ENCODE data around the gene WDR45B.

Gene WDR45B

DNA sequence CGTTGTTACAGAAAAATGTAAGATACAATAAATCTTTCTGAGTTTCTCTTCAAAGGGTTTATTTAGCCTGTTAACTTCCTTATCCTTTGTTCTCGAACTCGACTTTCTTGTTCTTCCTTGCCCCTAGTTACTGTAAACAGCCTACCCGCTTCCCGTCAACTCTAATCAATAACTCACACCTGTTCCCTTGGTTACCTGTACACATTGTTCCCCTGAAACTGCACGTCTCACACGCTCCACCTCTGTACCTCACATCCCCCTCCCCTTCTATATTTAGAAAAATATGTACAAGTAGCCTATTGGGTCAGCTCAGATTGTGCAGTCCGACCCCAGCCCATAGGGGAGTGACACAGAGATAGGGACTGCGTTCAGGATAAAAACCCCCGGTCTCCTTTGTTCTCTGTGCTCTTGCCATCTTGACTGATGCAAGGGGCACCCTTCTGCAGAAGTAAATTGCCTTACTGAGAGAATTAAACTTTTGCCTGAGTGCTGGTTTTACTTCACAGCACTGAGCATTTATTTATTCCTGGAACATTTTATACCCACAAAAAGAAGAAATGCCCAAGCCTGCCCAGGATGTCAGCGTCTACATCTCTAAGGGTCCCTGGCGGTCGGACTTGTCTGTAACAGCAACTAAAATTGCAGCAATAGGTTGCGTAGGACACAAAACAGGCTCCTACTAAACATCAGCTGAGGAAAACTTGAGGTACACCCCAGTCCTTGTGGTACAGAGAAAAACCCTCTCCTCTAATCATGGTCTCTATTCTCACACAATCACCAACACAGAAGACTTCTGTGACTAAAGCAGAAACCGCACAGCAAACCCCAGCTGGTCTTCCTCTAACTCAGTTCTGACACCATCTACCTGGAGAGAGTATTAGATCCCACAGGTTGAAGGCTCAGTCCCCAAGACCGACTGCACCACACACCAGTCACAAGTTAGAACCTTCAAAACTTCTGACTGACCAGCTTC lies 11.3 kb downstream of the WDR45B start:
- Mint-ChIP-seq H3K4me1 (ENCODE audit: low read depth) (peaks cover 46% of the 10 kb centered on the region), H3K27ac (peak overlapping the region; percentile 55), H3K27me3 (no peaks in the 10 kb centered on the region), H3K9me3 (no peaks in the 10 kb centered on the region), H3K36me3 (ENCODE audit: low read depth) (peaks cover 80% of the 10 kb centered on the region), H3K4me3 (no peak overlapping the region)
- no peak for DNase-seq

DNA sequence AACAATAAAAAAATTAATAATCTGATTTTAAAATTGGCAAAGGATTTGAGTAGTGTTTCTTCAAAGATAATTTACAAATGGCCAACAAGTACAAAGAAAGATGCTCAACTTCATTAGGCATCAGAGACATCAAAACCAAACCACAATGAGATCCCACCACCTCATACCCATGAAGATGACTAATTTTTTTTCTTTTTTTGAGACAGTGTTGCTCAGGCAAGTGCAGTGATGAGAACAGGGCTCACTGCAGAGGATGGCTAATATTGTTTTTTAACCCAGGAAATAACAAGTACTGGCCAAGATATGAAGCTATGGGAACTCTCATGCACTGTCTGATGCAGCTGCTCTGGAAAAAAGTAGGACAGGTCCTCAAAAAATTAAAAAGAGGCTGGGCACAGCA lies 14.9 kb downstream of the WDR45B start:
- Mint-ChIP-seq H3K27ac (peak overlapping the region; percentile 71), H3K4me3 (no peak overlapping the region), H3K9me3 (no peaks in the 10 kb centered on the region), H3K4me1 (ENCODE audit: low read depth) (peaks cover 34% of the 10 kb centered on the region), H3K27me3 (no peaks in the 10 kb centered on the region), H3K36me3 (ENCODE audit: low read depth) (peaks cover 72% of the 10 kb centered on the region)
- no peak for DNase-seq

- Mint-ChIP-seq H3K4me1 (ENCODE audit: low read depth) (peaks cover 29% of the 10 kb centered on the region), H3K9me3 (no peaks in the 10 kb centered on the region), H3K27ac (no peak overlapping the region), H3K36me3 (ENCODE audit: low read depth) (peaks cover 76% of the 10 kb centered on the region), H3K27me3 (no peaks in the 10 kb centered on the region), H3K4me3 (no peak overlapping the region)
- DNase-seq, result no peak
Observed at GRCh38 chr17:82632451-82632850, 15.8 kb downstream of the WDR45B start.

DNA sequence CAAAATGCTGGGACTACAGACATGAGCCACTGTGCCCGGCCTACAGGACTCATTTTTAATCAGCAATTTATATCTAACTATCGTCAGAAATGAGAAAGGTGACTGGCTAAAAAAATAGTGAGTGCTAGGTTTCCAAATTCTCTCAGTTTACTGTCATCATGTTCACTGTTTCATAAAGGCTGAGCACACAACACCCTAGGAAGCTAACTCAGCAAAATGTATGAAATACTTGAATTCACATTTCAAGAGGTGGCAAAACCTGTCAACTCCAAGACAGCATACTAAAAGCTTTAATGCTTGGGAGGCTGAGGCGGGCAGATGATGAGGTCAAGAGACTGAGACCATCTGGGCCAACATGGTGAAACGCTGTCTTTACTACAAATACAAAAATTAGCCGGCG lies 16.7 kb downstream of the WDR45B start:
- Mint-ChIP-seq H3K4me3 (no peak overlapping the region), H3K27ac (no peak overlapping the region), H3K4me1 (ENCODE audit: low read depth) (peaks cover 20% of the 10 kb centered on the region), H3K36me3 (ENCODE audit: low read depth) (peaks cover 76% of the 10 kb centered on the region), H3K27me3 (no peaks in the 10 kb centered on the region), H3K9me3 (no peaks in the 10 kb centered on the region)
- no peak for DNase-seq

DNA sequence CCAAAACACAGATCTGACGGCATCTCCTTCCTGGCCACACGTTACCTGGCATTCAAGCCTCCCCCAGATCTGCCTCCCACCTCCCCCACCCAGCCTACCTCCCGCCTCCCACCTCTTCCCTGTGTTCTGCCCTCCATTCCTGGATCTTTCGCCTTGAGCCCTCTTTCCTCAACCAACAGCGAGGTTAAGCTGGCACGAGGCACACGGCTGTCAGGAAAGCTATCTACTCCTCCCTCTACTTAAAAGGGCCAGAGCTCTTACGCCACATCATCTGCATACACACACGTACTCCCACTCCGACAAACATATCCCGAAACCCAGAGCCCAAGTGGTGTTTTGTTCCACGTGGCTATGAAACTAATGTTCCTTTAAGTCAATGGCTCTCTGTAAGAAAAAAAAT lies 18.0 kb downstream of the WDR45B start:
- no peak overlapping the region for H3K4me3 Mint-ChIP-seq
- H3K36me3 Mint-ChIP-seq (ENCODE audit: low read depth), result peaks cover 79% of the 10 kb centered on the region
- DNase-seq, result no peak
- no peaks in the 10 kb centered on the region for H3K27me3 Mint-ChIP-seq
- H3K27ac Mint-ChIP-seq, result peak overlapping the region; percentile 35
- H3K9me3 Mint-ChIP-seq, result no peaks in the 10 kb centered on the region
- H3K4me1 Mint-ChIP-seq (ENCODE audit: low read depth), result peaks cover 16% of the 10 kb centered on the region

DNA sequence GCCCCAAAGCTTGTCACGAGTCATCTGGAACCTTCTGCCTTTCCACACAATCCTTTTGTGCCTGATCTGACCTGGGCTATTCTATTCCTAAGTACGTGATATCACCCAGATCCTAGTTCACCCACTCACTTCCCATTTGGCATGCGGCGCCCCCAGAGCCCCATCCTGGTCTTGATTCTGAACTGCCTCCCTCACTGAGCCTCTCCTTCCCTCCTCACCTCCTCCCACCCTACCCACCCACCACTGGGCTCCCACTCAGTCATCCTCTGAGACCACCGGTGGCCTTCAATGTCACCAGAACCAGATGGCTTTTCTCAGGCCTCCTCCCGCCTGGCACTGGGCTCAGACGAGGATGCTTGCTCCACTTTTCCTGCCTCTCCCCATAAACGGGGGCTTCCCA lies 18.5 kb downstream of the WDR45B start:
- Mint-ChIP-seq H3K4me3 (no peak overlapping the region), H3K9me3 (no peaks in the 10 kb centered on the region), H3K27me3 (no peaks in the 10 kb centered on the region), H3K27ac (no peak overlapping the region), H3K36me3 (ENCODE audit: low read depth) (peaks cover 81% of the 10 kb centered on the region), H3K4me1 (ENCODE audit: low read depth) (peaks cover 15% of the 10 kb centered on the region)
- DNase-seq, result no peak

- H3K4me3 Mint-ChIP-seq, result no peak overlapping the region
- H3K27ac Mint-ChIP-seq, result no peak overlapping the region
- H3K36me3 Mint-ChIP-seq (ENCODE audit: low read depth), result peaks cover 79% of the 10 kb centered on the region
- peaks cover 1% of the 10 kb centered on the region for H3K4me1 Mint-ChIP-seq (ENCODE audit: low read depth)
- H3K9me3 Mint-ChIP-seq, result no peaks in the 10 kb centered on the region
- no peaks in the 10 kb centered on the region for H3K27me3 Mint-ChIP-seq
- DNase-seq, result no peak
Observed at GRCh38 chr17:82627405-82627804, 20.8 kb downstream of the WDR45B start.

DNA sequence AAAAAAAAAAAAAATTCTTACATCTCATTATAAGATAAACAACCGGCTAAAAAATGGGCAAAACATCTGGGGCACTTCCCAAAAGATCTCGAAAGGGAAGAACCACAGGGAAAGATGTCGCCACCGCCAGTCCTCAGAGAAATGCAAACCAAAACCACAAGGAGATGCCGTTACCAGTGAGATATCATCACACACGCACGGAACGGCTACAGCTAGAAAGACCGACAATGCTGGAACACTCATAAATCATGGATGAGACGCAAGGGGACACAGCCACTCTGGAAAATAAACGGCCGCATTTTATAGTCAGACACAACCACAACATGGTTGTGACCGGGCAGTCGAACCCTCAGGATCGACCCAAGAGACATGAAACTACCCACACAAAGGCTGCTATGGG lies 24.5 kb downstream of the WDR45B start:
- Mint-ChIP-seq H3K9me3 (no peaks in the 10 kb centered on the region), H3K27me3 (no peaks in the 10 kb centered on the region), H3K4me3 (no peak overlapping the region), H3K36me3 (ENCODE audit: low read depth) (peaks cover 90% of the 10 kb centered on the region), H3K4me1 (ENCODE audit: low read depth) (no peaks in the 10 kb centered on the region), H3K27ac (no peak overlapping the region)
- DNase-seq, result no peak

GRCh38 chr17:82619641-82620040 lies 28.6 kb downstream of the WDR45B start:
- no peaks in the 10 kb centered on the region for H3K27me3 Mint-ChIP-seq

DNA sequence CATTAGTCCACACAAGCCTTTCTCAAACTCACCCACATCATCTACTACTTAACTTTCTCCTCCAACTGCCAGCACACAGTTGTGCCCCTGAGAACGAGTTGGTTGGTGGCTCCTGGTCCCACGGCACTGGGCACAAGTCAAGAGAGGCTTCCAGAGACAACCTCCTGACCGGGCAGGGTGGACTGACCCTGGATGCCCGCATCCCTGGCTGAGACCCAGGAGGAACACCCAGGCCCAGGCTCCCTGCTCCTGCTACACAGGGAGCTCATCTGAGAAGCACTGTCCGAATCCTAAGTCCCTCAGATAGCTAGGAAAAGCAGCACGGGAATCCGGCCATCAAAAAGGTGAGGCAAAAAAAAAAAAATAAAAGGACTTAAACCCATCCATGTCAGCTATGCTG lies 29.0 kb downstream of the WDR45B start:
- Mint-ChIP-seq H3K36me3 (ENCODE audit: low read depth) (peaks cover 91% of the 10 kb centered on the region), H3K4me3 (no peak overlapping the region), H3K4me1 (ENCODE audit: low read depth) (no peaks in the 10 kb centered on the region), H3K9me3 (no peaks in the 10 kb centered on the region), H3K27me3 (no peaks in the 10 kb centered on the region), H3K27ac (no peak overlapping the region)
- no peak for DNase-seq

More at GRCh38 chr17:82619641-82620040, 28.6 kb downstream of the WDR45B start:
- Mint-ChIP-seq H3K4me3 (no peak overlapping the region), H3K36me3 (ENCODE audit: low read depth) (peaks cover 90% of the 10 kb centered on the region), H3K9me3 (no peaks in the 10 kb centered on the region), H3K4me1 (ENCODE audit: low read depth) (no peaks in the 10 kb centered on the region), H3K27ac (peak overlapping the region; percentile 38)
- no peak for DNase-seq

GRCh38 chr17:82616021-82616711 lies 32.1 kb downstream of the WDR45B start:
- no peak overlapping the region for H3K27ac Mint-ChIP-seq
- H3K36me3 Mint-ChIP-seq (ENCODE audit: low read depth), result peaks cover 89% of the 10 kb centered on the region
- no peak for DNase-seq
- H3K4me3 Mint-ChIP-seq, result no peak overlapping the region
- H3K27me3 Mint-ChIP-seq, result no peaks in the 10 kb centered on the region
- H3K9me3 Mint-ChIP-seq, result no peaks in the 10 kb centered on the region
- no peaks in the 10 kb centered on the region for H3K4me1 Mint-ChIP-seq (ENCODE audit: low read depth)

GRCh38 chr17:82615084-82616020 lies 32.9 kb downstream of the WDR45B start:
- Mint-ChIP-seq H3K9me3 (no peaks in the 10 kb centered on the region), H3K27ac (peak overlapping the region; percentile 47), H3K4me3 (no peak overlapping the region), H3K36me3 (ENCODE audit: low read depth) (peaks cover 82% of the 10 kb centered on the region), H3K4me1 (ENCODE audit: low read depth) (no peaks in the 10 kb centered on the region), H3K27me3 (no peaks in the 10 kb centered on the region)
- DNase-seq, result no peak

GRCh38 chr17:82614095-82614631 lies 34.1 kb downstream of the WDR45B start:
- no peak overlapping the region for H3K27ac Mint-ChIP-seq
- H3K27me3 Mint-ChIP-seq, result no peaks in the 10 kb centered on the region
- peaks cover 81% of the 10 kb centered on the region for H3K36me3 Mint-ChIP-seq (ENCODE audit: low read depth)
- H3K9me3 Mint-ChIP-seq, result no peaks in the 10 kb centered on the region
- DNase-seq, result no peak
- no peak overlapping the region for H3K4me3 Mint-ChIP-seq
- H3K4me1 Mint-ChIP-seq (ENCODE audit: low read depth), result no peaks in the 10 kb centered on the region

All from activated T-cell treated with anti-CD3 and anti-CD28 coated beads, Interleukin-2, amount 50 U/mL, for 24 hours (primary cell).